Measurements from ENCODE around the gene SPECC1L.

GRCh38 chr22:24341627-24342026 is 71.0 kb downstream of the SPECC1L start:
- TF ChIP-seq POLR2A (IDR thresholded peaks at IDR 0.05; ENCODE audit: borderline replicate concordance, extremely low read depth, insufficient read depth, insufficient read length) (no peak), EZH2 (IDR thresholded peaks at IDR 0.05) (no peak), CTCF (IDR thresholded peaks at IDR 0.05 in 2 of 3, conservative IDR thresholded peaks at IDR 0.05 in 1 of 3; ENCODE audit: borderline replicate concordance in 1 of 3, insufficient read depth in 1 of 3, low read depth in 2 of 3, low read length in 2 of 3) (no peak), POLR2AphosphoS5 (IDR thresholded peaks at IDR 0.05; ENCODE audit: low read depth, low read length) (no peak), YY1 (IDR thresholded peaks at IDR 0.05; ENCODE audit: extremely low read depth, insufficient replicate concordance, low read depth, low read length) (no peak), REST (IDR thresholded peaks at IDR 0.05; ENCODE audit: low read depth) (no peak), RAD21 (IDR thresholded peaks at IDR 0.05; ENCODE audit: low read depth) (no peak), MAX (IDR thresholded peaks at IDR 0.05) (no peak), ZNF274 (IDR thresholded peaks at IDR 0.05; ENCODE audit: low read depth, low read length) (no peak), TCF7L2 (IDR thresholded peaks at IDR 0.05; ENCODE audit: borderline replicate concordance, extremely low read depth, insufficient read depth, insufficient read length) (no peak), ZBTB33 (IDR thresholded peaks at IDR 0.05; ENCODE audit: extremely low read depth, insufficient replicate concordance, low read length) (no peak), SP1 (IDR thresholded peaks at IDR 0.05; ENCODE audit: low read depth) (no peak)
